Kidney glomerular epithelial cell (primary cell): ENCODE measurements around the gene LBX1.
A peak's percentile ranks its signal among the peaks of the same experiment; 100 is the strongest.

Experiments
- DNase-seq: peaks from one replicate; lab custom pipeline; 2025; lab: John Stamatoyannopoulos, UW

LBX1 gene

GRCh38 chr10:101229266-101230182 lies at the start of gene LBX1:
TSS of gene LBX1 (minus strand) at chr10:101229463. CDS start at chr10:101228815, 648 bp downstream.
- no peak for DNase-seq

- no peak for DNase-seq
These were observed 44.5 kb upstream of the LBX1 start for GRCh38 chr10:101273741-101274140.

- no peak for DNase-seq
These were observed 44.1 kb upstream of the LBX1 start for GRCh38 chr10:101273330-101273729.

GRCh38 chr10:101272229-101272868 lies 43.1 kb upstream of the LBX1 start:
- peak; percentile 56 for DNase-seq

- peak; percentile 74 for DNase-seq
These were observed 41.5 kb upstream of the LBX1 start for GRCh38 chr10:101270763-101271162.

GRCh38 chr10:101267776-101268175 lies 38.5 kb upstream of the LBX1 start:
- DNase-seq, result no peak

GRCh38 chr10:101267290-101267680 lies 38.0 kb upstream of the LBX1 start:
- no peak for DNase-seq

- no peak for DNase-seq
These were observed 37.4 kb upstream of the LBX1 start for GRCh38 chr10:101266381-101267289.

GRCh38 chr10:101263150-101263752 lies 34.0 kb upstream of the LBX1 start:
- no peak for DNase-seq

GRCh38 chr10:101262147-101262546 lies 32.9 kb upstream of the LBX1 start:
- DNase-seq, result no peak

- DNase-seq, result no peak
These were observed 32.4 kb upstream of the LBX1 start for GRCh38 chr10:101261702-101262101.

- no peak for DNase-seq
These were observed 31.7 kb upstream of the LBX1 start for GRCh38 chr10:101260764-101261481.

GRCh38 chr10:101258179-101258885 lies 29.1 kb upstream of the LBX1 start:
- DNase-seq, result no peak

GRCh38 chr10:101257491-101257890 lies 28.2 kb upstream of the LBX1 start:
- no peak for DNase-seq

GRCh38 chr10:101257084-101257483 lies 27.8 kb upstream of the LBX1 start:
- DNase-seq, result no peak

GRCh38 chr10:101256387-101256786 lies 27.1 kb upstream of the LBX1 start:
- DNase-seq, result no peak

GRCh38 chr10:101250136-101250535 lies 20.9 kb upstream of the LBX1 start:
- no peak for DNase-seq

- DNase-seq, result no peak
These were observed 19.9 kb upstream of the LBX1 start for GRCh38 chr10:101249171-101249581.

GRCh38 chr10:101246639-101247038 lies 17.4 kb upstream of the LBX1 start:
- DNase-seq, result no peak

GRCh38 chr10:101244321-101245050 lies 15.2 kb upstream of the LBX1 start:
- no peak for DNase-seq
